ENCODE results near the gene C9orf72.
"Not testable (repeated sequence)": the region's sequence is repeated elsewhere in the genome, so short reads cannot be mapped to it uniquely, and the experiment has no call there.

C9orf72 gene

DNA sequence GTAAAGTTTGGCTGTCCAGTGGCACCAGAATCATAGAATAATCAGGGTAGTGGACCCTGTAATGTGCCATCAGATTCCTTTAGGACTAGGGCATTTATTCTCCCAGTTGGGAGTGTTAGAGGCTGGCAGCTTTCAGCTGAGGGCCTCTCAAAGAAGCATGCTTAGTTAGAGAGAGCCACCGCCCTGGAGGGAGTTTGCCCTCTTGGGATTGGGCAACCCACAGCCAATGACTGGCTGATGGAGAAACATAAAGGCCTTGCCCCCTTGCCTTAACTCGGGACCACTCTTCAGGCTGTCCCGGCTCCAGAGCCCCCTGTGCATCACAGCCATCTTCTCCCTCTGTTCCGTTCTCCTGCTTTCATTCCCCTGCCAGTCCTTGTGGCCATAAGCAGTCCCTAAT, 69.7 kb downstream of the C9orf72 start:
- no peak overlapping the region for H3K27ac ChIP-seq (ENCODE audit: low read depth in 2 of 2, low read length in 2 of 2)

DNA sequence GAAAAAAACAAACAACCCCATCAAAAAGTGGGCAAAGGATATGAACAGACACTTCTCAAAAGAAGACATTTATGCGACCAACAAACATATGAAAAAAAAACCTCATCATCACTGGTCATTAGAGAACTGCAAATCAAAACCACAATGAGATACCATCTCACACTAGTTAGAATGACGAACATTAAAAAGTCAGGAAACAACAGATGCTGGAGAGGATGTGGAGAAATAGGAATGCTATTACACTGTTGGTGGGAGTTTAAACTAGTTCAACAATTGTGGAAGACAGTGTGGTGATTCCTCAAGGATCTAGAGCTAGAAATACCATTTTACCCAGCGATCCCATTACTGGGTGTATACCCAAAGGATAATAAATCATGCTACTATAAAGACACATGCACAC, 72.4 kb downstream of the C9orf72 start:
- not testable (repeated sequence) for H3K4me1 ChIP-seq (ENCODE audit: control insufficient read depth in 2 of 2, insufficient read depth in 2 of 2, low read length in 2 of 2); H3K4me3 ChIP-seq (ENCODE audit: low read length in 2 of 2); H3K9ac ChIP-seq (ENCODE audit: low read depth in 1 of 2, low read length in 2 of 2); H3K36me3 ChIP-seq (ENCODE audit: control insufficient read depth in 2 of 2, insufficient read depth in 2 of 2, low read length in 2 of 2); H3K27me3 ChIP-seq (ENCODE audit: control insufficient read depth in 2 of 2, insufficient read depth in 2 of 2, low read length in 2 of 2); H3K9me3 ChIP-seq (ENCODE audit: control insufficient read depth in 2 of 2, low read length in 2 of 2); H3K27ac ChIP-seq (ENCODE audit: low read depth in 2 of 2, low read length in 2 of 2)

More for the DNA sequence above, 69.7 kb downstream of the C9orf72 start:
- H3K36me3 ChIP-seq (ENCODE audit: control insufficient read depth in 2 of 2, insufficient read depth in 2 of 2, low read length in 2 of 2) = peaks cover 0 to 7% of the 10 kb centered on the region in 2 donors
- no peaks in the 10 kb centered on the region for H3K4me1 ChIP-seq (ENCODE audit: control insufficient read depth in 2 of 2, insufficient read depth in 2 of 2, low read length in 2 of 2)
- H3K4me3 ChIP-seq (ENCODE audit: low read length in 2 of 2) = no peak overlapping the region
- H3K9me3 ChIP-seq (ENCODE audit: control insufficient read depth in 2 of 2, low read length in 2 of 2) = no peaks in the 10 kb centered on the region
- no peaks in the 10 kb centered on the region for H3K27me3 ChIP-seq (ENCODE audit: control insufficient read depth in 2 of 2, insufficient read depth in 2 of 2, low read length in 2 of 2)
- no peak overlapping the region for H3K9ac ChIP-seq (ENCODE audit: low read depth in 1 of 2, low read length in 2 of 2)

DNA sequence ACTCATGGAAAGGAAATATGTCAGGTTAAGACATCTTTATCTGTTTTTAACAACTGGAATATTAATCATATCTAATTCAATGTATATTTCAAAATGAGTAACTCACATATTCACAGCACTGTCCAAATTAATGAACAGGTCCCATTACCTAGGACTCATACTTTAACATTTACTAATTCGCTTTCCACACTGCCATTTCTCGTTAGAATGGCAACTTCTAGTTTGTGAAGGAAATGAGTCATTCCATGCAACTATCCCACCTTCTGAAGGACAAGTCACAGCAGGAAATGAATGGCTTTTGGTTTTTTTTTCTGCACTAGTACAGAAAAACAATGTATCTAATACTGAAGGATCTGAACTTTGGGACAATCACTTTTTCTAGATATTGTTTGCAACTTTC, 73.8 kb downstream of the C9orf72 start:
- Histone ChIP-seq H3K4me1 (ENCODE audit: control insufficient read depth in 2 of 2, insufficient read depth in 2 of 2, low read length in 2 of 2) (no peaks in the 10 kb centered on the region), H3K9ac (ENCODE audit: low read depth in 1 of 2, low read length in 2 of 2) (no peak overlapping the region), H3K4me3 (ENCODE audit: low read length in 2 of 2) (no peak overlapping the region), H3K27me3 (ENCODE audit: control insufficient read depth in 2 of 2, insufficient read depth in 2 of 2, low read length in 2 of 2) (no peaks in the 10 kb centered on the region), H3K9me3 (ENCODE audit: control insufficient read depth in 2 of 2, low read length in 2 of 2) (no peaks in the 10 kb centered on the region), H3K27ac (ENCODE audit: low read depth in 2 of 2, low read length in 2 of 2) (no peak overlapping the region), H3K36me3 (ENCODE audit: control insufficient read depth in 2 of 2, insufficient read depth in 2 of 2, low read length in 2 of 2) (no peaks in the 10 kb centered on the region)

DNA sequence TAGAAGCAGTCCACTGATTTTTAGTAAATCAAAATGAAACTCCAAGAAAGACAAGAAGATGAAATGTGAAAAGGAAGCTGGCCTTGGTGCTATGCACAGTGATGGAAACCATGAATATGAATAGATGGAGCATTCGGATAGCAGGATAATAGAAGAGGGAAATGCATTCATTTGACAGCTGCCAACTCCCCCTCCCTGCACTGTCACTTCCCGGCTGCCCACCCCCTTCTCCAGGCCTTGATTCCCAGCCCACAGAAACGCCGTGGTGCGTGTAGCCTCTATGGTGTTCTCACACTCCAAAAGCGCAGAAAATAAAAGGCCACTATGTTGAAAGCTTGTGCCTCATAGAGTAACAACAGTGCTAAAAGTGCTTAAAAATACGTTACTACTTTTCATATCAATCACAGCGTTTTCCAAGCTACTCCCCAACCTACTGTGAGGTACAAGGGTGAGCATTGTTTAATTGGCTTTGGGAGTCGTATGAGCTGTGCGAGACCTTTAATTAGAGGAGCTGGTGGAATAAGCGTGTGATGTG, 75.3 kb downstream of the C9orf72 start:
- Histone ChIP-seq H3K9ac (ENCODE audit: low read depth in 1 of 2, low read length in 2 of 2) (no peak overlapping the region), H3K36me3 (ENCODE audit: control insufficient read depth in 2 of 2, insufficient read depth in 2 of 2, low read length in 2 of 2) (no peaks in the 10 kb centered on the region), H3K4me1 (ENCODE audit: control insufficient read depth in 2 of 2, insufficient read depth in 2 of 2, low read length in 2 of 2) (no peaks in the 10 kb centered on the region), H3K27me3 (ENCODE audit: control insufficient read depth in 2 of 2, insufficient read depth in 2 of 2, low read length in 2 of 2) (no peaks in the 10 kb centered on the region), H3K4me3 (ENCODE audit: low read length in 2 of 2) (no peak overlapping the region), H3K27ac (ENCODE audit: low read depth in 2 of 2, low read length in 2 of 2) (no peak overlapping the region), H3K9me3 (ENCODE audit: control insufficient read depth in 2 of 2, low read length in 2 of 2) (no peaks in the 10 kb centered on the region)

All from mucosa of rectum (tissue), 2 donors.